Panc1 (cell line): ENCODE data around the gene BAIAP2. TPM values are rescaled to one million over a fixed set of nuclear protein-coding genes. Genes with fewer than 3 reads are reported as not detected.

Experiments used
- ATAC-seq: fragments of 200-7000 bp; cut with Tn5 transposase; 2 replicates; pipeline ENCODE4 v1.9.1; 2020; ENCODE audit warnings: mild to moderate bottlenecking, moderate library complexity
- BruUV-seq: library from RNA; stranded (reverse); fragments of 400-500 nt; replicated peaks from 2 replicates; lab custom pipeline; 2021; lab: Mats Ljungman, UMichigan
- CTCF ChIA-PET: fragments of 300-600 bp; sonication (Branson Sonifier 250); formaldehyde crosslinking; loops from one replicate; lab custom pipeline; 2022; ENCODE audit warnings: antibody characterized with exemption; lab: Charles Lee
- POLR2A ChIA-PET: fragments of 300-600 bp; sonication (Branson Sonifier 250); formaldehyde crosslinking; loops from one replicate; lab custom pipeline; 2022; ENCODE audit warnings: antibody characterized with exemption; lab: Charles Lee
- DNase-seq: peaks from one replicate; pipeline ENCODE4 v3.0.0-alpha.2; 2010; ENCODE audit warnings: low read depth, low spot score
- H3K27ac ChIP-seq: 2 replicates; pipeline ENCODE4 v1.5.1; 2011; ENCODE audit warnings: mild to moderate bottlenecking, low read length, inconsistent platforms
- H3K27me3 ChIP-seq: fragments of 200-500 bp; sonication (Bioruptor generic); 2 replicates; pipeline ENCODE4 v1.6.0; 2014; ENCODE audit warnings: low read length, inconsistent platforms; ENCODE audit not compliant: control insufficient read depth, insufficient read depth
- H3K36me3 ChIP-seq: fragments of 200-500 bp; sonication (Bioruptor generic); 2 replicates; pipeline ENCODE4 v1.5.1; 2014; ENCODE audit warnings: inconsistent platforms, mild to moderate bottlenecking, low read length, moderate library complexity; ENCODE audit not compliant: control insufficient read depth, insufficient read depth
- H3K4me1 ChIP-seq: 2 replicates; pipeline ENCODE4 v1.5.1; 2011; ENCODE audit warnings: inconsistent platforms, mild to moderate bottlenecking, low read length, moderate library complexity; ENCODE audit not compliant: control insufficient read depth, insufficient read depth
- H3K4me3 ChIP-seq, 2 experiments: 2 replicates each; pipeline ENCODE4 v1.5.1; 2011 to 2012; ENCODE audit warnings: low read depth in 2 of 2, low read length in 2 of 2, mild to moderate bottlenecking in 2 of 2, inconsistent platforms in 1 of 2, moderate library complexity in 1 of 2
- H3K9me3 ChIP-seq: fragments of 200-500 bp; sonication (Bioruptor generic); 2 replicates; pipeline ENCODE4 v1.5.1; 2014; ENCODE audit warnings: low read depth, mild to moderate bottlenecking, inconsistent platforms, low read length, moderate library complexity; ENCODE audit not compliant: control insufficient read depth, insufficient read depth
- POLR2AphosphoS5 ChIP-seq: IDR thresholded peaks from 2 replicates; pipeline ENCODE4 v1.6.1; 2012; ENCODE audit warnings: mild to moderate bottlenecking, low read depth, low read length, moderate library complexity
- REST ChIP-seq, 2 experiments: IDR thresholded peaks; 2 replicates each; pipeline ENCODE4 v1.6.1; 2011 to 2012; ENCODE audit warnings: low read depth in 2 of 2, control low read depth in 1 of 2, low read length in 1 of 2, mild to moderate bottlenecking in 1 of 2, moderate library complexity in 1 of 2; ENCODE audit not compliant: insufficient read depth in 1 of 2
- SIN3A ChIP-seq: IDR thresholded peaks from 2 replicates; pipeline ENCODE4 v1.6.1; 2012; ENCODE audit warnings: low read depth, mild to moderate bottlenecking, low read length, moderate library complexity, borderline replicate concordance; ENCODE audit not compliant: insufficient read depth
- TCF7L2 ChIP-seq: IDR thresholded peaks from 2 replicates; pipeline ENCODE4 v1.6.1; 2011; ENCODE audit warnings: mild to moderate bottlenecking, low read depth, low read length, inconsistent platforms
- in situ Hi-C: cut with HindIII; loops from 2 replicates; pipeline ENCODE4 v1.10.0; 2016; ENCODE audit warnings: low sequenced_read_pairs, low pct_unique_long_range_greater_than_20kb
- intact Hi-C: fragments of 100-400 bp; cut with micrococcal nuclease; formaldehyde crosslinking; loops from one replicate; pipeline ENCODE4 v1.10.0; 2022; ENCODE audit not compliant: unreplicated experiment
- total RNA-seq: library from RNA; stranded (reverse); gene quantifications from one replicate; pipeline ENCODE4 v1.2.1, GENCODE V29; 2021; ENCODE audit not compliant: unreplicated experiment
- TF ChIP-seq, protein P1 (sequence below): fragments of 450-650 bp; IDR thresholded peaks from 2 replicates; pipeline ENCODE4 v1.5.1; 2017; ENCODE audit warnings: mild to moderate bottlenecking

Gene BAIAP2
- total RNA-seq, 1 experiment from 2014 or later: 125 TPM

- Histone ChIP-seq H3K36me3 (peaks cover 9% of the 10 kb centered on the region; the same call in 1 of the 2 replicates), H3K4me1 (peaks cover 5% of the 10 kb centered on the region), H3K4me3 (no peak overlapping the region), H3K9me3 (no peaks in the 10 kb centered on the region), H3K27ac (no peak overlapping the region), H3K27me3 (no peaks in the 10 kb centered on the region)
- TF ChIP-seq POLR2AphosphoS5 (no peak), REST (IDR thresholded peaks at IDR 0.05; ENCODE audit: insufficient read depth in 1 of 2, low read depth in 2 of 2, low read length in 1 of 2) (no peak), TCF7L2 (no peak), SIN3A (no peak)
- TF ChIP-seq, protein P1, sequence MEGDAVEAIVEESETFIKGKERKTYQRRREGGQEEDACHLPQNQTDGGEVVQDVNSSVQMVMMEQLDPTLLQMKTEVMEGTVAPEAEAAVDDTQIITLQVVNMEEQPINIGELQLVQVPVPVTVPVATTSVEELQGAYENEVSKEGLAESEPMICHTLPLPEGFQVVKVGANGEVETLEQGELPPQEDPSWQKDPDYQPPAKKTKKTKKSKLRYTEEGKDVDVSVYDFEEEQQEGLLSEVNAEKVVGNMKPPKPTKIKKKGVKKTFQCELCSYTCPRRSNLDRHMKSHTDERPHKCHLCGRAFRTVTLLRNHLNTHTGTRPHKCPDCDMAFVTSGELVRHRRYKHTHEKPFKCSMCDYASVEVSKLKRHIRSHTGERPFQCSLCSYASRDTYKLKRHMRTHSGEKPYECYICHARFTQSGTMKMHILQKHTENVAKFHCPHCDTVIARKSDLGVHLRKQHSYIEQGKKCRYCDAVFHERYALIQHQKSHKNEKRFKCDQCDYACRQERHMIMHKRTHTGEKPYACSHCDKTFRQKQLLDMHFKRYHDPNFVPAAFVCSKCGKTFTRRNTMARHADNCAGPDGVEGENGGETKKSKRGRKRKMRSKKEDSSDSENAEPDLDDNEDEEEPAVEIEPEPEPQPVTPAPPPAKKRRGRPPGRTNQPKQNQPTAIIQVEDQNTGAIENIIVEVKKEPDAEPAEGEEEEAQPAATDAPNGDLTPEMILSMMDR: no peak
- no TSS peak for BruUV-seq
- in situ Hi-C loops (no loop called here), intact Hi-C loops (no loop called here)
- ChIA-PET POLR2A (no interaction called here), CTCF (no interaction called here)
- ATAC-seq: no peak
- no peak for DNase-seq
These were observed 27.2 kb downstream of the BAIAP2 start for GRCh38 chr17:81062014-81062780.

DNA sequence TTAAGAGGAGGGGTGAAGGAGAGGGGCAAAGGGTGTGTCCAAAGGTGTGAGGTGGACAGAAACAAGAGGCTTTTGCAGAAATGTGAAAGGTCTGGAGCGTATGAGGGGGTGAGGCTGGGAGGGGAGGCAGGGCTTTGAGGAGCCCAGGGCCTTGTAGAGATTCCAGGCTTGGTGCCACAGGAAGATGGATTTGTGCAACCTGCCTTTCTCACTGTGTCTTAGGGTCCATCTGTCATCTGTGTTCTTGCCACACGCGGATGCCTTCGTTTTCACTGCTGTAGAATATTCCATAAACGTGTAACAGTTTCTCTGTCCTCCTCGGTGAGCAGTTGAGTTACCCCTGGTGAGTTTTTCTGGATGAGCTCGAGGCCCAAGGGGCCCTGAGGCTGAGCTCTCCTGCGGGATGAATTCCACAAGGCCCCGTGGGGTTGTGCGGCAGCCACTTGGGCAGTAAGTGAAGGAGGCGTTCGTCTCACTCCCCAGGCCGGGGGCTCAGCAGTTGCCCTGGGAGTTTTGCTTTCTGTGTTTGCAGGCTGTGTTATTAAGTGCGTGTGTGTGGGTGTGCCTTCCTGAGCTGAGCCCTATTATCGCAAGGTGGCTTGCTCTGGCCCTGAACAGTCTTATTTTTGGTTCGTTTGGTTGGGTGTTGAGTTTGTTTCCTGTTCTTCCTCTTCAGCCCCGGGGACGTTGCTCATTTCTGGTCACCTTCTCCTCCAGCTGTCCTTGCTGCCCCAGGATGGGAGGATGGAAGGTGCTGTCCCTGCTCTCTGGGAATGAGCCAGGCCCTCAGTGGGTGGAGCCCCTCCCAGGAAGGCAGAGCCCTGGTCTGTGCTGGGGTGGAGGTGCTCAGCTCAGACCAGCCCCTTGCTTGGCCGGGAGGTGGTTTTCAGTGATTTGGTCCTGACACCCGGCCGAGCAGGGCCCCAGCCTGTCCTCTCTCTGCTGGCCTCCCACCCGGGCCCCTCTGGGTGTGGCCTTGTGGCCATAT, 28.4 kb downstream of the BAIAP2 start:
- TF ChIP-seq SIN3A: no peak
- no peak for TF ChIP-seq POLR2AphosphoS5
- no peak for TF ChIP-seq REST (IDR thresholded peaks at IDR 0.05; ENCODE audit: insufficient read depth in 1 of 2, low read depth in 2 of 2, low read length in 1 of 2)
- TF ChIP-seq TCF7L2: no peak
- TF ChIP-seq, protein P1: no peak
- POLR2A ChIA-PET: no interaction called here
- H3K27me3 ChIP-seq: no peaks in the 10 kb centered on the region
- H3K4me1 ChIP-seq: no peaks in the 10 kb centered on the region
- CTCF ChIA-PET: no interaction called here
- BruUV-seq: TSS peak; percentile 46
- no peak overlapping the region for H3K4me3 ChIP-seq
- DNase-seq (no peak), ATAC-seq (no peak)
- H3K9me3 ChIP-seq: no peaks in the 10 kb centered on the region
- intact Hi-C loops: no loop called here
- no peak overlapping the region for H3K27ac ChIP-seq
- H3K36me3 ChIP-seq: peaks cover 4% of the 10 kb centered on the region; the same call in 1 of the 2 replicates
- in situ Hi-C loops: no loop called here
